Neural crest cell (in vitro differentiated cells): ENCODE measurements around the gene GGT6. TPM values are rescaled to one million over a fixed set of nuclear protein-coding genes. Genes with fewer than 3 reads are reported as not detected.
A peak's percentile ranks its signal among the peaks of the same experiment; 100 is the strongest.

Source experiments
- DNase-seq: peaks from one replicate; pipeline ENCODE4 v3.0.0; 2021; ENCODE audit warnings: low read depth, mixed read lengths, low spot score
- H3K27ac Mint-ChIP-seq: one replicate; pipeline ENCODE4 v1.8.0; 2021; ENCODE audit warnings: mild to moderate bottlenecking, mixed read lengths; ENCODE audit not compliant: unreplicated experiment
- H3K27me3 Mint-ChIP-seq: 2 replicates; pipeline ENCODE4 v1.8.0; 2021; ENCODE audit warnings: low read depth, mild to moderate bottlenecking, mixed read lengths
- H3K36me3 Mint-ChIP-seq: 2 replicates; pipeline ENCODE4 v1.8.0; 2021; ENCODE audit warnings: low read depth, mild to moderate bottlenecking, mixed read lengths
- H3K4me1 Mint-ChIP-seq: 2 replicates; pipeline ENCODE4 v1.8.0; 2021; ENCODE audit warnings: mixed read lengths
- H3K4me3 Mint-ChIP-seq: one replicate; pipeline ENCODE4 v1.8.0; 2021; ENCODE audit warnings: mild to moderate bottlenecking, mixed read lengths
- H3K9me3 Mint-ChIP-seq: 2 replicates; pipeline ENCODE4 v1.8.0; 2021; ENCODE audit warnings: mixed read lengths
- CTCF ChIP-seq: fragments of 200-600 bp; sonication (generic); conservative IDR thresholded peaks from 2 replicates; pipeline ENCODE4 v1.5.0; 2021; ENCODE audit warnings: antibody characterized with exemption, mild to moderate bottlenecking
- total RNA-seq: library from RNA; stranded (reverse); gene quantifications from 2 replicates; pipeline ENCODE4 v1.2.1, GENCODE V29; 2021

GGT6 gene
- total RNA-seq, 1 donor from 2014 or later: not detected

- Mint-ChIP-seq H3K27ac (no peak overlapping the region), H3K4me3 (no peak overlapping the region), H3K4me1 (peaks cover 49% of the 10 kb centered on the region), H3K9me3 (no peaks in the 10 kb centered on the region), H3K27me3 (no peaks in the 10 kb centered on the region), H3K36me3 (no peaks in the 10 kb centered on the region)
- DNase-seq: no peak
- TF ChIP-seq CTCF: no peak
Measured at GRCh38 chr17:4573115-4573514, 12.7 kb upstream of the GGT6 start.

- peaks cover 41% of the 10 kb centered on the region for H3K4me1 Mint-ChIP-seq
- DNase-seq: no peak
- no peak overlapping the region for H3K4me3 Mint-ChIP-seq
- TF ChIP-seq CTCF: no peak
- H3K9me3 Mint-ChIP-seq: no peaks in the 10 kb centered on the region
- no peaks in the 10 kb centered on the region for H3K36me3 Mint-ChIP-seq
- H3K27ac Mint-ChIP-seq: no peak overlapping the region
- H3K27me3 Mint-ChIP-seq: no peaks in the 10 kb centered on the region
Measured at GRCh38 chr17:4572131-4572530, 11.8 kb upstream of the GGT6 start.

GRCh38 chr17:4569591-4569990, 9.2 kb upstream of the GGT6 start:
- Mint-ChIP-seq H3K9me3 (no peaks in the 10 kb centered on the region), H3K27me3 (no peaks in the 10 kb centered on the region), H3K4me1 (peaks cover 34% of the 10 kb centered on the region), H3K27ac (no peak overlapping the region), H3K36me3 (no peaks in the 10 kb centered on the region), H3K4me3 (no peak overlapping the region)
- no peak for DNase-seq
- no peak for TF ChIP-seq CTCF

GRCh38 chr17:4566785-4567184, 6.4 kb upstream of the GGT6 start:
- TF ChIP-seq CTCF: peak; percentile 82
- H3K36me3 Mint-ChIP-seq: no peaks in the 10 kb centered on the region
- peak overlapping the region; percentile 7 for H3K4me3 Mint-ChIP-seq
- DNase-seq: peak; percentile 76
- peaks cover 30% of the 10 kb centered on the region for H3K4me1 Mint-ChIP-seq
- H3K9me3 Mint-ChIP-seq: no peaks in the 10 kb centered on the region
- H3K27ac Mint-ChIP-seq: no peak overlapping the region
- H3K27me3 Mint-ChIP-seq: peaks cover 13% of the 10 kb centered on the region

- no peaks in the 10 kb centered on the region for H3K9me3 Mint-ChIP-seq
- H3K4me1 Mint-ChIP-seq: peaks cover 30% of the 10 kb centered on the region
- H3K4me3 Mint-ChIP-seq: peak overlapping the region; percentile 23
- H3K27ac Mint-ChIP-seq: no peak overlapping the region
- no peaks in the 10 kb centered on the region for H3K36me3 Mint-ChIP-seq
- peak; percentile 83 for TF ChIP-seq CTCF
- peak; percentile 59 for DNase-seq
- H3K27me3 Mint-ChIP-seq: peaks cover 16% of the 10 kb centered on the region
Measured at GRCh38 chr17:4565209-4566141, 5.1 kb upstream of the GGT6 start.
